CD4-positive, alpha-beta memory T cell (primary cell): ENCODE measurements around the gene CCM2. TPM values are rescaled to one million over a fixed set of nuclear protein-coding genes. Genes with fewer than 3 reads are reported as not detected.

Experiments
- CTCF ChIA-PET: fragments of 350-600 bp; sonication (Branson Sonifier 250); formaldehyde crosslinking; loops from one replicate; lab custom pipeline; 2021; ENCODE audit warnings: inconsistent platforms; ENCODE audit not compliant: partially characterized antibody; lab: Charles Lee
- POLR2A ChIA-PET: fragments of 350-600 bp; sonication (Branson Sonifier 250); formaldehyde crosslinking; loops from one replicate; lab custom pipeline; 2021; ENCODE audit not compliant: partially characterized antibody; lab: Charles Lee
- DNase-seq, 5 donors: peaks; one replicate each; pipeline versions ENCODE4 v3.0.0 to v3.0.0-alpha.2; 2020 to 2022; ENCODE audit warnings: mixed read lengths in 1 of 5
- H3K27ac ChIP-seq: one replicate; pipeline ENCODE4 v1.7.0; 2013; ENCODE audit warnings: low read depth, low read length
- H3K27me3 ChIP-seq: 2 replicates; pipeline ENCODE4 v1.7.0; 2013; ENCODE audit warnings: mild to moderate bottlenecking, low read length, moderate library complexity; ENCODE audit not compliant: insufficient read depth
- H3K36me3 ChIP-seq: 2 replicates; pipeline ENCODE4 v1.7.0; 2013; ENCODE audit warnings: mild to moderate bottlenecking, low read length, moderate library complexity; ENCODE audit not compliant: insufficient read depth
- H3K4me1 ChIP-seq: 2 replicates; pipeline ENCODE4 v1.7.0; 2013; ENCODE audit warnings: mild to moderate bottlenecking, low read length, moderate library complexity; ENCODE audit not compliant: insufficient read depth
- H3K4me3 ChIP-seq, 2 donors: one replicate each; pipeline ENCODE4 v1.7.0; 2013; ENCODE audit warnings: low read length in 2 of 2, mild to moderate bottlenecking in 1 of 2
- H3K9me3 ChIP-seq, 2 donors: one replicate each; pipeline ENCODE4 v1.7.0; 2013; ENCODE audit warnings: low read length in 2 of 2, control low read depth in 1 of 2; ENCODE audit not compliant: control insufficient read depth in 1 of 2
- H3K27ac Mint-ChIP-seq, 7 donors: one replicate each; pipeline ENCODE4 v1.8.0; 2020 to 2021; ENCODE audit warnings: mixed read lengths in 7 of 7, mild to moderate bottlenecking in 6 of 7, inconsistent platforms in 3 of 7, moderate library complexity in 3 of 7
- H3K27me3 Mint-ChIP-seq, 2 donors: one replicate each; pipeline ENCODE4 v1.8.0; 2020 to 2021; ENCODE audit warnings: mixed read lengths in 2 of 2
- H3K36me3 Mint-ChIP-seq, 2 donors: one replicate each; pipeline ENCODE4 v1.8.0; 2020 to 2021; ENCODE audit warnings: mixed read lengths in 2 of 2, inconsistent platforms in 1 of 2, mild to moderate bottlenecking in 1 of 2
- H3K4me1 Mint-ChIP-seq, 4 donors: one replicate each; pipeline ENCODE4 v1.8.0; 2020 to 2021; ENCODE audit warnings: mixed read lengths in 4 of 4, mild to moderate bottlenecking in 1 of 4
- H3K4me3 Mint-ChIP-seq, 8 donors: one replicate each; pipeline ENCODE4 v1.8.0; 2020 to 2021; ENCODE audit warnings: mixed read lengths in 8 of 8, mild to moderate bottlenecking in 7 of 8, moderate library complexity in 6 of 8, inconsistent platforms in 3 of 8
- H3K9me3 Mint-ChIP-seq, 8 donors: one replicate each; pipeline ENCODE4 v1.8.0; 2020 to 2021; ENCODE audit warnings: mixed read lengths in 8 of 8, mild to moderate bottlenecking in 5 of 8, inconsistent platforms in 3 of 8, moderate library complexity in 1 of 8
- intact Hi-C: fragments of 100-400 bp; cut with micrococcal nuclease; formaldehyde crosslinking; loops from one replicate; pipeline ENCODE4 v1.15.1; 2023
- polyA plus RNA-seq, 2 donors: library from polyadenylated mRNA; unstranded; fragments of 300-500 nt; fragmentation: Illumina TruSeq; gene quantifications; one replicate each; pipeline ENCODE4 v1.2.3, GENCODE V29; 2021
- total RNA-seq, 2 experiments: library from RNA; stranded (reverse); gene quantifications; one replicate each; pipeline ENCODE4 v1.2.3, GENCODE V29; 2021

The CCM2 gene
- total and polyA plus RNA-seq, 4 experiments from 2014 or later, result 82.1 to 200 (median 142) TPM

DNA sequence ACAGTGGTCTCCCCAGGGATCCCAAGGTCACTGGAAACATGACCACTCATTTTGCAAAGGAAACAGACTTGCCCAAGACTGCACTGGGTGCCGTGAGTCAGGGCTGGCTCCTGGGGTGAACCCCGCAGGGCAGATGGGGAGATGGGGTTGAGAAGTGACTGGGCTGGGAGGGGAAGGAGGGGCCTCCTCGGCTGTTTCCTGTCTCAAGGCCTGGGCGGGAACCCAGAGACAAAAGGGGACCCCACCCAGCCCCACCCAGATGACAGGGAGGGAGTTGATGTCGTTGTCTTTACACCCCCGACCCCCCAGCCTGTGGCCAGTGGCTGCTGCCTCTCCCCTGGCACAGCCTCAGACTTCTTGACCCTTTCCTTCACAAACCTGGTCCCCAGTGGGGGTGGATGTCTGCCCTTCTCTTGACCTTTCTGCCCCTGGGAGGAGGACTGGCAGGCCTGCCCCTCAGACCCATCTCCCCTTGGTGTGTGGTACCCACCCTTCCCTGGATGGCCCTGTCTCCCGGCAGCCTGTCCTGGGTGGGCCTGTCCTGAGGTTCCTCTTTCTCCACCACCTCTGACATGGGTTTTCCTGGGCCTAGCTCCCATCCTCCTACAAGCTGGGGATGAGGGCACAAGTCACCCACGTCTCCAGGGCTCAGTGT lies 22.6 kb upstream of the CCM2 start:
- Histone ChIP-seq H3K4me1 (peaks cover 79% of the 10 kb centered on the region), H3K27ac (peak overlapping the region; percentile 85), H3K9me3 (no peaks in the 10 kb centered on the region), H3K27me3 (no peaks in the 10 kb centered on the region), H3K4me3 (peak overlapping the region; percentile 67 to 77), H3K36me3 (peaks cover 47% of the 10 kb centered on the region)
- POLR2A ChIA-PET, result interaction anchor here (0.7 to 21.9 kb wide), 12 partner anchors 13 to 1327 kb away, joined by 3 to 551 read pairs (median 8); partner anchors contain the start of genes CCM2, OGDH and PURB
- Mint-ChIP-seq H3K9me3 (no peaks in the 10 kb centered on the region), H3K27me3 (no peaks in the 10 kb centered on the region), H3K36me3 (peaks cover 15 to 70% of the 10 kb centered on the region in 2 donors), H3K27ac (peak overlapping the region; percentile 96 to 99 (median 98)), H3K4me1 (peaks cover 33 to 92% (median 61%) of the 10 kb centered on the region in 4 donors), H3K4me3 (peak overlapping the region; percentile 95 to 99 (median 98))
- CTCF ChIA-PET, result interaction anchor here (0.6 to 10.6 kb wide), 7 partner anchors 19 to 157 kb away, joined by 3 to 239 read pairs (median 7); partner anchors contain the start of gene CCM2
- intact Hi-C loops, result loop anchor here (1.0 kb wide), 1 partner anchor 9 kb away; no protein-coding TSS in a partner anchor
- DNase-seq, result peak; percentile 65 to 89 (median 71)

DNA sequence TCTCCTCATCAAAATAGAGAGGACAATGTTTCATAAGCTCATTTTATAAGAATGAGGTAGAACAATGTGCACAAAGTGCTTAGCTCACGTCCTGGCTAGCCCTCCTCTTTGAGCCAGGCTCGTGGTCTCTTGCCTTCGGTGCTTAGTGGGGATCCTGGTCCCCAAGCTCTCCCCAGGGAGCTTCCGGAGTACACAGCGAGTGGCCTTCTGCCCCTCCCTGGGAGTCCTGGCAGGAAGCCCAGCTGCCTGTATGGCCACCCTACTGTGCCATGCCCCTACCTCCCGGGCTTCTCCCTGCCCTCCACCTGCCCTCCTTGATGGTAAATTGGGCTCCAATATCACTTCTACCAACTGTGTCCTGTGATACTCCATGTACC lies 22.1 kb upstream of the CCM2 start:
- POLR2A ChIA-PET, result interaction anchor here (0.7 to 21.9 kb wide), 13 partner anchors 14 to 1328 kb away, joined by 3 to 551 read pairs (median 8); partner anchors contain the start of genes CCM2, OGDH, PURB and TMED4
- peaks cover 20 to 70% of the 10 kb centered on the region in 2 donors for H3K36me3 Mint-ChIP-seq
- no peak for DNase-seq

GRCh38 chr7:44978511-44979366 lies 21.3 kb upstream of the CCM2 start, which contains the start of gene MYO1G:
Gene MYO1G (minus strand): TSS chr7:44979015. CDS start chr7:44978961, 54 bp downstream.
- peaks cover 47% of the 10 kb centered on the region for H3K36me3 ChIP-seq
- peaks cover 78% of the 10 kb centered on the region for H3K4me1 ChIP-seq
- no peaks in the 10 kb centered on the region for H3K27me3 ChIP-seq
- POLR2A ChIA-PET, result interaction anchor here (0.5 to 21.9 kb wide), 19 partner anchors 14 to 1328 kb away, joined by 3 to 551 read pairs (median 5); partner anchors contain the start of genes CCM2, H2AZ2, OGDH and PPIA
- intact Hi-C loops, result loop anchor here (1.0 kb wide), 3 partner anchors 21 to 133 kb away; partner anchors contain the start of gene TBRG4
- no peaks in the 10 kb centered on the region for H3K9me3 ChIP-seq
- Mint-ChIP-seq H3K36me3 (peaks cover 28 to 71% of the 10 kb centered on the region in 2 donors), H3K27me3 (no peaks in the 10 kb centered on the region), H3K4me3 (peak within 1 kb of the TSS; percentile 95 to 99 (median 98)), H3K27ac (peak within 1 kb of the TSS; percentile 96 to 99 (median 98)), H3K9me3 (no peaks in the 10 kb centered on the region), H3K4me1 (peaks cover 37 to 100% (median 65%) of the 10 kb centered on the region in 4 donors)
- CTCF ChIA-PET, result interaction anchor here (1.2 to 10.6 kb wide), 7 partner anchors 18 to 156 kb away, joined by 3 to 239 read pairs (median 7); partner anchors contain the start of gene CCM2
- H3K27ac ChIP-seq, result peak within 1 kb of the TSS; percentile 85
- H3K4me3 ChIP-seq, result peak within 1 kb of the TSS; percentile 67 to 77
- DNase-seq, result peak; percentile 90 to 97 (median 92)

More for the DNA sequence above, 22.1 kb upstream of the CCM2 start:
- no peaks in the 10 kb centered on the region for H3K27me3 Mint-ChIP-seq
- H3K27ac ChIP-seq, result peak overlapping the region; percentile 85
- peak overlapping the region; percentile 96 to 99 (median 98) for H3K27ac Mint-ChIP-seq
- peak overlapping the region; percentile 67 to 77 for H3K4me3 ChIP-seq
- no peaks in the 10 kb centered on the region for H3K27me3 ChIP-seq
- H3K9me3 ChIP-seq, result no peaks in the 10 kb centered on the region
- H3K36me3 ChIP-seq, result peaks cover 47% of the 10 kb centered on the region
- H3K4me1 Mint-ChIP-seq, result peaks cover 37 to 97% (median 62%) of the 10 kb centered on the region in 4 donors
- no peaks in the 10 kb centered on the region for H3K9me3 Mint-ChIP-seq
- peaks cover 79% of the 10 kb centered on the region for H3K4me1 ChIP-seq
- CTCF ChIA-PET, result interaction anchor here (1.1 to 10.6 kb wide), 7 partner anchors 18 to 157 kb away, joined by 3 to 239 read pairs (median 7); partner anchors contain the start of gene CCM2
- intact Hi-C loops, result loop anchor here (1.0 kb wide), 1 partner anchor 8 kb away; no protein-coding TSS in a partner anchor
- H3K4me3 Mint-ChIP-seq, result peak overlapping the region; percentile 95 to 99 (median 98)

DNA sequence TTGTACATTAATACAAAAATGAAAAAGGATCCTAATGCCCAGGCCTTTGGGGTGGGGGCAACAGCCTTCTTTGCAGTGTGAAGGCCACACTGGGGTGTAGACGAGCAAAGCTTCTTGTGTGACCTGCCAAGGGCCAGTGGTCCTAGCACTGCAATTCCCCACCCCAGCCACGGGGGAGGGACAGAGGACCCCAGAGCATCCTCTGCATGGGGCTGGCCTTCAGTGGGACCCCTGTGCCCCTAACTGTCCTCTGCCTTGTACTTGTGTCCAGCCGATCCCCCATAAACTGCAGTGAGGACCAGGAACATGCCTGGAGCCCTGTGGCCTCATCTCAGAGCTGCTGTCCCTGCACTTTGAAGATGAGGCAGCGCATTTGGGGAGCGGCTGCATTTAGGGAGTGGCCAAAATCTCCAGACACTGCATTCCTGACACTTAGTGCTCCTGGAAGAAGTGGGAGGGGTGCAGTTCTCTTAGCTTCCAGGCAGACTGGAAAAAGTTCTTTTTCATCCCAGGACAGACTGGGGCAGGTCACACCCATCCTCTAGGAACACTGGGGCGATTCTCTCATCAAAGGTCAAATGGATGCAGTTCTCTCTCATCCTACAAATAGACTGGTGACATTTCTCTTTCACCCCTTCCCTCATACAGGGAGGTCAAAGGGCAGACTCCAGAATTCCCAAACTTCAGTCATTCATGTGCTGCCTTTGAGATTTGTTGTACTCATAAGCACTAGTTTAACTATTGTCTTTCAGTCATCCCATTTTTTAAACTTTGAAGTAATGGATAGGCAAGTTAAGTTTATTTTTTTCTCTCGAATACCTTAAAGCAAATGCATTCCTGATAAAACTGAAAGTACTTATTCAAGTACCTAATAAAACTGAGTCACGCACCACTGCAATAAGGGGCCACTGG lies 20.3 kb upstream of the CCM2 start:
- Histone ChIP-seq H3K27me3 (no peaks in the 10 kb centered on the region), H3K4me3 (peak overlapping the region; percentile 13 to 77), H3K9me3 (no peaks in the 10 kb centered on the region), H3K27ac (peak overlapping the region; percentile 85), H3K36me3 (peaks cover 47% of the 10 kb centered on the region), H3K4me1 (peaks cover 78% of the 10 kb centered on the region)
- Mint-ChIP-seq H3K27ac (peak overlapping the region; percentile 96 to 99 (median 98)), H3K4me3 (peak overlapping the region; percentile 95 to 99 (median 98)), H3K27me3 (no peaks in the 10 kb centered on the region), H3K4me1 (peaks cover 46 to 100% (median 67%) of the 10 kb centered on the region in 4 donors), H3K36me3 (peaks cover 37 to 71% of the 10 kb centered on the region in 2 donors), H3K9me3 (no peaks in the 10 kb centered on the region)
- ChIA-PET CTCF (interaction anchor here (1.2 to 8.1 kb wide), 5 partner anchors 17 to 56 kb away, joined by 3 to 120 read pairs (median 7); partner anchors contain the start of gene CCM2), POLR2A (interaction anchor here (0.5 to 21.9 kb wide), 15 partner anchors 15 to 398 kb away, joined by 3 to 551 read pairs (median 5); partner anchors contain the start of genes CCM2, H2AZ2, PPIA and PURB)
- no peak for DNase-seq
- intact Hi-C loops, result loop anchor here (1.0 kb wide), 3 partner anchors 20 to 132 kb away; partner anchors contain the start of gene TBRG4

DNA sequence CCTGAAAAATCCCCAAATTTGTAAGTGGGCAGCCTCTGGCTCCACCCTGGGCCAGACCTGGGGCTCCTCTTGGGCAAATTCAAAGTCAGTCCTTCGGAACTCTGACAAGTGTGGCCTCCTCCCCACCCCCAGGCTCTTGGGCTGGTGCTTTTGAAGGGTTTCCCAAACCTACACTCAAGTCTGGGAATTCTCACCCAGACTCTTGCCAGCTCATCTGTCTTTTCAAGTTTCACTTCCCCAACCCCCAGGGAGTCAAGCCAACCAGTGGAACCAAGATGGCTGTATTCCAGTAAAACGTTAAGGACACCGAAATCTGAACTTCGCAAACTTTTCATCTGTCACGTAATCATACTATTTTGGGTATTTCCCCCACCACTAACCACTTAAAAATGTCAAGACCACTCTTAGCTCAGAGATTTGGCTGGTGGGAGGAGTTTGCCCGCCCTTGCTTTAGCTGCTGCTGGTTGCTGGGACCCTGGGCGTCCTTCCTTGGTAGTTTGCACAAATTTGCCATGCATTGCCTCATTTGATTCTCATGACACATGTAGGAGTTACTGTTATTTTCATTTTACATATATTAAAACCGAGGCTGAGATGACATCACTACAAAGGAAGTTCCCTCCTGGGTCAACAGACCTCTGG lies 19.5 kb upstream of the CCM2 start:
- CTCF ChIA-PET, result interaction anchor here (1.0 to 5.3 kb wide), 3 partner anchors 21 to 155 kb away, joined by 3 to 42 read pairs (median 3); partner anchors contain the start of gene CCM2
- Histone ChIP-seq H3K4me3 (peak overlapping the region in 1 of 2 donors; percentile 2), H3K4me1 (peaks cover 78% of the 10 kb centered on the region), H3K27ac (peak overlapping the region; percentile 85), H3K9me3 (no peaks in the 10 kb centered on the region), H3K36me3 (peaks cover 45% of the 10 kb centered on the region), H3K27me3 (no peaks in the 10 kb centered on the region)
- H3K27me3 Mint-ChIP-seq, result no peaks in the 10 kb centered on the region
- POLR2A ChIA-PET, result interaction anchor here (1.2 to 21.9 kb wide), 6 partner anchors 8 to 156 kb away, joined by 4 to 551 read pairs (median 12); partner anchors contain the start of genes CCM2, H2AZ2 and TBRG4
- H3K36me3 Mint-ChIP-seq, result peaks cover 41 to 71% of the 10 kb centered on the region in 2 donors
- peak overlapping the region; percentile 96 to 99 (median 98) for H3K27ac Mint-ChIP-seq
- peak; percentile 51 to 96 (median 64) for DNase-seq
- H3K4me1 Mint-ChIP-seq, result peaks cover 49 to 100% (median 70%) of the 10 kb centered on the region in 4 donors
- peak overlapping the region; percentile 52 to 99 (median 97) for H3K4me3 Mint-ChIP-seq
- intact Hi-C loops, result no loop called here
- H3K9me3 Mint-ChIP-seq, result no peaks in the 10 kb centered on the region
